ENCODE data around the gene ANGPTL2.

- TF ChIP-seq CTCF (IDR thresholded peaks at IDR 0.05; ENCODE audit: low read depth, low read length) (no peak), EZH2phosphoT487 (IDR thresholded peaks at IDR 0.05; ENCODE audit: low read depth) (no peak)
Measured at GRCh38 chr9:127045148-127045547, 77.3 kb downstream of the ANGPTL2 start.
